IPS DF 4.7 (cell line): ENCODE data around the gene KIAA1210.

Source experiments
- DNase-seq: peaks from one replicate; pipeline ENCODE4 v3.0.0-alpha.2; 2013; ENCODE audit warnings: low spot score; ENCODE audit errors: extremely low read depth

The KIAA1210 gene

DNA sequence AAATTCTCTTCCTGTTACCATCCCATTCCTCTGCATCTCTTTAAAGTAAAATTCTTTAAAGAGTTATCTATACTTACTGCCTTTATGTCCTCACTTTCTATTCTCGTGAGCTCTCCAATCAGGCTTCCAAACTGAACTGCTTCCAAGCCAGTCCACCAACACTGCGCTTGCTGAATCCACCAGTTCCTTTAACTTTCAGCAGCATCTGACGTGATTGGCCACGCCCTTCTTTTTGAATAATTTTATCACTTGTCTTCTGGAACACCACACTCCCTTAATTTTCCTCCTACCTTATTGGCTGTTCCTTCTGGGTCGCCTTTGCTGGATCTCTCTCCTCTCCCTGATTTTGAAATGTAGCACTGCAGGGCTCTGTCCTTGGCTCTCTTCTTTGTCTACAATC lies at the start of gene KIAA1210:
Gene KIAA1210, minus strand, starts transcription at position 163 of the 400 bp plus-strand sequence. CDS start 4,170 bp downstream, outside the sequence.
- DNase-seq = no peak

DNA sequence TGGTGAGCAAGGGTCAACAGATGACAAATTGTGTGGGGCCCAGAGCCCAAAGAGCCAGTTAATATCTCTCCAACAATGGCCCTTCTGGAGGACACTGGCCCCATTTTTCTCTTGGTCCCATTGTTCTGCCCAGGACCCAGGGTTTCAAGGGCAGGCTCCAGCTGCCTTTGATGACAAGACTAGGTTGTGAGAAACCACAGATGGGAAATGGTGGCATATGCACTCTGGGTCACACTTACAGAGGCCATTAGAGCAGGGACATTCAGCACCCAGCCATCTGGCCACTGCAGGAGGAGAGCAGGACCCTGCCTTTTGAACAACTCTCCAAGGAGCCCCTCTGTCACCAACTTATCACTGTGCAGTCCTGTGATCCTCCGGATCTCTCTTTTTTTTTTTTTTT lies 49.7 kb upstream of the KIAA1210 start:
- DNase-seq = no peak

DNA sequence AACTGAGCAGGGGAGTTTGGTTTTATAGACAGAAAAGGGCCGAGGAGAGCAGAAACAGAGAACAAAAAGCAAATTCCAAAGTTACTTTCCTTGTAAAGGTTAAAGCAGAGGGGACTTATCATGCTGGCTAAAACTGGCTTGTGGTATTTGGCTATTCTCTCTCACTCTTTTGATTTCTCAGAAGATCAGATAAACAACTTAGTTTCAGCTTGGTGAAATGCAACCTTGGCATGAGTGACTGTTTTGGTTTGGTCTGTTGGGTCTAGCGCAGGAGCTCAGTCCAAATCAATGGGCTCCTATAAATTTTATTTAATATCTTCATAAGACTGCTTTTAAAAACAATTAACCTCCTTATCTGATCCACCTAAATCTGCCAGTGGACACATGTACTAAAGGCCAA lies 47.3 kb upstream of the KIAA1210 start:
- no peak for DNase-seq

DNA sequence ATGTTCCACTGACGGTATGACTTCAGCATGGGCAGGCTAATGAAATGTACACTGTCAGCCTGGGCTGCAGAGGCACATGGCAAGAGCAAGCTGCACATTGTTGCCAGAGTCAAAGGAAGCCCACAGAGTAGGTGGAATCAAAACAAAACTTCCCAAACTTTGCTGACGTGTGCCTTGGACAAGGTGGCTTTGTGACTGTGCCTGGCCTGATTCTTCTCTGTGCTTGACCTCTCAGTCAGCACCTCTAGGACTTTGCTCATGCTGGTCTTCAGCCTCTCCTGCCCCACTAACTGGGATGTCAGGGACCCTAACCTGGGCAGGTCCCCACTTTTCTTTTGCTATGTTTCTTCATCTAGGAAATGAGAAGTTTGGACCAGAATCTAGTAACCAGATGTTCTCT lies 40.5 kb upstream of the KIAA1210 start:
- no peak for DNase-seq

- DNase-seq = no peak
Observed at GRCh38 chrX:119158226-119158625, 30.6 kb upstream of the KIAA1210 start.

GRCh38 chrX:119156241-119156640 lies 28.6 kb upstream of the KIAA1210 start:
- no peak for DNase-seq

DNA sequence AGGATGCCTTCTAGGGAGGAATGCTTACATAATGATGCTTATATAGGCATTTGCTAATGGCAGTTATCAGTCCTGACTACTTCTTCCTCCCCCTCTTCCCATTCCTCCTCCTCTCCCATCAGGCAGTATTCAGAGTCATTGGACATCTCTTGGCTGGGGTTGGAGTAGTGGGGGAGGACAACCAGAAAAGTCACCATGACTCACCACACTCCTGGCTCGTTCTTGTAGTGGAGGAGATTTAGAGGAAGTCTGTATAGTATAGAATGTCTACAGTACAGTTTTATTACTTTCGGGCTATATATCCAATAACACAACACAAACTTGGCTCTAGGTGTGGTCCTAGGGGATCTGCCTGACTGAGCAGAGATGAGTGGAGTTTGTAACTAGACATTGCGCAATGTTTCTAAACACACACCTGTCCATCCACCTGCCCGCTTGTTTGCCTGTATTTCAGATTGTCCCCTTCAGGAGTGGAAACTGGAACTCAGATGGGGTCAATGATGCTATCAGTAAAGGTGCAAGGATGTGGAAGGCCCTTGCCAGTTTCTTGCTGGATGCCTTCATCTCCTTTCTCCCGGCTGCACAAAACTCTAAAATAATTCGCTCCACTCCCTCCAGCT lies 27.9 kb upstream of the KIAA1210 start:
- DNase-seq = no peak

DNA sequence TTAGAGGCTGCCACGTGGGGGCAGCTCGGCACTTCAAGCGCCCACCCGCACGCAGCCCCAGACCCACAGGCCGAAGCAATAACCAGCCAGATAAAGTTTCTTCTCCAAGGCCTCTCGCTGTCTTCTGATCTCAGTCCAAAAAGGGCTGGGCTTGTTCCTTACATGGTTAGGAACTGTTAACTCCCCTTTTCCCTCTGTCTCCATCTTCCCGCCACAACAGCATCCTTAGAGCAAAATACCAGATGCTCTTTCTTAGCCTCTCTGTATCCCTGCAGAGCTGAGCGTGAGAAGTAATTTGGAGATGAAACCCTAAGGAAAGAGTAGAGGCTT lies 23.4 kb upstream of the KIAA1210 start:
- no peak for DNase-seq

DNA sequence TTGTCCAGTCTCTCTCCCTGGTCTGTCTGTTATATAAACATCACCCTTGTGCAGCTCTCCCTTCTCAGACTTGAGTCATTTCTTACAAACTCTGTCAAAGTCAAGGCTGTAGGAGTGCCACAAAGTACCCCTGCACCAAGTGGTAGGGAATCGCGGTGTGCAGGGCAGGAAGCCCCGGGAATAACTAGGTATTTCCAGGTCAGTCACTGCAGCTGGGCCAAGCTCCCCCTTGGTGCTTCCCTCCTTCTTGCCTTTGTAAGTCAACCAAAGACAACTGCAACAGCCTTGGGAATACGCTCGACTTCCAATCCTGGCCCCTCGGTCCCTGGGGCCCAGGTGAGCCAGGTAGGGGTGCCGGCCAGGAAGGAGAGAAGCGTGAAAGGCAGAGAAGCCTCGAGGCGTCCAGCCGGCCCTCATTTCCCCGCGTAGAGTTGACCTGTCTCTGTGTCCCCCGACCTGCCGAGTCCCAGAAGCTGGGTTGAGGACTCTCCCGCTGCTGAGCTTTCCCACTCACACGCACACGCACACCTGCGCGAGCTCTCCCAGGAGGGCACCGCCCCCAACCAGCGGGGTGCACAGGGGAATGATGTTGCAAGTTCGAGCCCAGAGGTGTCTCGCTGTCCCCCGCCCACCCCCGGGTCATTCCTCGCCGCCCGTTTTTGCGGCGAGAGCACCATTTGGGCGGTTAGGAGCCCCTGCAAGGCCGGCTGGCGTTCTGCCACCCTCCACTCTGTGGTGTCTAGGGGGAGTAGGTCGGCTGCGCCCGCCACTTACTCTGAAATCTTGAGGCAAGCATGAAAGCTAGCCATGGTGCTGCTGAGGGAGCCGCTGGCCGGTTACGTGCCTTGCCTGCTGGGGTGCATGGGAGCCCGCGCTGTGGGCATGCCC lies 22.8 kb upstream of the KIAA1210 start:
- no peak for DNase-seq

- DNase-seq = no peak
Observed at GRCh38 chrX:119147486-119147885, 19.9 kb upstream of the KIAA1210 start.

- DNase-seq = no peak
Observed at GRCh38 chrX:119145241-119145653, 17.6 kb upstream of the KIAA1210 start.

DNA sequence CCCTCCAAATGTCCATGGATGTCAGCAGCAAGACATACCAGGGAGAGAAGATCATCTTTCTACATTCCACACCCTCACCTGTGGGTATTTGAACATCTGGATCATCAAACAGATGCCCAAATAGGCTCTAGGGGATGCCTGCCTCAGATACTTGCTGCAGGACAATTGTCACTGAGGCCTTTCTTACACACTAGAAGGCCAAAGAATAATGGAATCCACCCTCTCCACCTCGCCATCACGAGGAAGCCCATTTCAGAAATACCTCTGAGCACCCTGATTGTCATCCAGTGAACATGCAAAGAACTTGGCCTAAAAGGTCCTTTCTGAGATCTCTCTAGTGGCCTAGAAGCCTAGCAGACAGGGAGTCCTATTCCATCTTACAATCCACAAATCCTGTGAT lies 6.9 kb upstream of the KIAA1210 start:
- DNase-seq = no peak

- DNase-seq = no peak
Observed at GRCh38 chrX:119132961-119133360, 5.3 kb upstream of the KIAA1210 start.

DNA sequence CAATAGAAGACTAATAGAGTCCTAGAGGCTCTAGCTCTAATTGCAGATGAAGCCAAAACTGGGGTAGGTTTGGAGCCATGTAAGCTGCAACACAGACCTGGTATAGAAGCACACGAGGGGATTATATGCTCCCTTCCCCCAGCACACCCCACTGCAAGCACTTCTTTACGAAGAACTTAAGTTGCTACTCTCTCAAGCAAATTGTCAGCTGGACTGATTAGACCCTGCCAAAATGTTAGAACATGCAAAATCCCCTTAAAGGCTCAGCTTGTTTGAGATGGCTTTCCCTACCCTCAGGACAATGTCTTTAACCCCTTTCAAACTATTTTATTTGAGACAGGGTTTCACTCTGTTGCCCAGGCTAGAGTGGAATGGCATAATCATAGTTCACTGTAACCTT lies 4.7 kb upstream of the KIAA1210 start:
- no peak for DNase-seq

DNA sequence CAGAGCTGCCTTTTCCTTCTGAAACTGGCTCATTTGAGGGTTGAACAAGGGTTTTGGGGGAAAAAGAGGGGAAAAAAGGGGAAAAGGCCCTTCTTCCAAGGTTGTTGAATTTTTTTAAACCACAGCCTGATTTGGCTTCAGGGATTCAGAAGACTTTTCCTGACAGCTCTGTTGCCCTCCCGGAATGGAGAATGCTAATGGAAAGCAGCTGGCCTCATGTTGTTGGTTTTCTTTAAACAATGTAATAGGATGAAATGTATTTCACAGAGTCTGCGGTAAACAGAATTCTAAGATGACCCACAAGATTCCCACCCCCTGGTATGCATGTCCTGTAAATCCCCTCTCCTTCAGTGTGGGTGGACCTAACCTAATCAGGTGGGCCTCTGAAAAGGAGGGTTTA lies 3.3 kb upstream of the KIAA1210 start:
- no peak for DNase-seq

DNA sequence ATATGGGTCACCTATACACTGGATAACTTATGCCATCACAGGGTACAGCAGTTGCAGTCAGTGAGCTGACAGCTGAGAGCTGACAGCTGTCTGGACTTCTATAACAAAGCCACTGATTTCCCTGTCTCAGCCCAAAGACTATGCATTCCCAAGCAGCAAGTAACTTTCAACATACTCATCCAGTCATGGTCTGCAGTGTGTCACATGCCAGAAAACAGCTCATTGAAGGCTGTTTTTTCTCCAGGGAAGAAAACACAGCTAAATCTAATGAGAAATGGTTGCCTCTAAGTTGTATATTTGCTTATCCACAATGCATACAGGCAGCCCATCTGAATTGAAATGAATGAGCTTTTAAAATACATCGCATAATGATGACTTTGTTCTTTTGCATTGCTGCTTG lies 6.3 kb downstream of the KIAA1210 start:
- DNase-seq = no peak

DNA sequence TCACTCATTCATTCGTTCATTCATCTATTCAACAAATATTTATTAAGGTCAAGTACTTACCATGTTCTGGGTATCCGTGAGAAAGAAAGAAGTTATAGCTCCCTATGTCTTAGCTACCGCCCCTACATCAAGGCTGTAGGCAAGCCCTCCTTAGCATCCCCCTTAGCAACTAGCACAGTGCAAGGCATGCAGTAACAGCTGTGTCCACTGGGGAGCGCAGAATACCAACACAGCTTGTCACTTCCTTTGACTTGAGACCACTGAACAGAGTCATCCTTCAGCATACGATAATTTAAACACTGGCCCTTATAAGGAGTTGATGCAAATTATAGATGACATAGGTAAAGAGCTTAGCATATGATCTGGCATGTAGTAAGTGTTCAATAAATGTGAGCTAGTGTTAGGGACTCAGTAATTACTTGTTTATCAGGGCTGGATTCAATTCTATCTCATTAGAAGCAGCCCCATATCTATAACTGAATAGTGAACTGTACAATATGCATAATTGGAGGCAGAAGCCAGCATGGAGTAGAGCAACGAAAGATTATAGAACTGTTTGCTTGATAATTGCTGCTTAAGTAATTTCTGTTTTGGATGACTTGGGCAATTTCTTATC lies 8.7 kb downstream of the KIAA1210 start:
- DNase-seq = peak; percentile 16

DNA sequence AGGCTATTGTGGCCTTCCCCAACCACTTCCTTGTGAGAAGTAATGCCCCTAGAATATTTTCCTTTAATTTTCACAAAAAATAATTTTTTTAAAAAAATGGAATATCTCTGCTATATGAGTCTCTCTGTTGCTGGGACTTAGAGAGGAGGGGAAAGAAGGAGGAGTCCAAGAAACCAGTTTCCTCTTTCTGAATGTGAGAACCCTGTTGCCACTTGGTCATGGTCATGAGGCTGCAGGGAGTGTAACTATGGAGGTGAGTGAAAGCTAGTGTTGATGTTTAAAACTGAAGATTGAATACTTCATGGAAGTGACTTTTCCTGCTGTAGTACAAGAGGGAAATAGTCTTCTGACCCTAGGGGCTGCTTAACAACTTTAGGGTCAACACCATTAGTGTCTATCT lies 20.4 kb downstream of the KIAA1210 start:
- DNase-seq = no peak

DNA sequence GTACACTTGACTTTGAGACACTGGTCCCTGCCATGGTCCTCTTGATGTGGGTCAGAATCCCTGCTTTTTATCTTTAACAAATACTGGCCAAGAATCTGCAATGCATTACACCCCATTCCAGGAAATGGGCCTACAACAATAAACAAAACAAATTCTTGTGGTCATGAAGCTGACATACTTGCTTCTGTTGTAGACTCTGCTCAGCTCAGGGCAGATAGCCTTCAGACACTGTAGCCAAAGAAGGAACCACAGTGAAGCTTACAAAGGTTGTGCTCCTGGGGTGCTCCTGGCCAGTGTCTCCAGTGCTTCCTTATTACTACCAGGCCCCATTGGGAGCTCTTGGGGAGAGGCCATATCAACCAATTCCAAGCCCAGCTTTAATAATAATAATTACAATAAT lies 21.8 kb downstream of the KIAA1210 start:
- no peak for DNase-seq

- no peak for DNase-seq
Observed at GRCh38 chrX:119101168-119101567, 26.4 kb downstream of the KIAA1210 start.

DNA sequence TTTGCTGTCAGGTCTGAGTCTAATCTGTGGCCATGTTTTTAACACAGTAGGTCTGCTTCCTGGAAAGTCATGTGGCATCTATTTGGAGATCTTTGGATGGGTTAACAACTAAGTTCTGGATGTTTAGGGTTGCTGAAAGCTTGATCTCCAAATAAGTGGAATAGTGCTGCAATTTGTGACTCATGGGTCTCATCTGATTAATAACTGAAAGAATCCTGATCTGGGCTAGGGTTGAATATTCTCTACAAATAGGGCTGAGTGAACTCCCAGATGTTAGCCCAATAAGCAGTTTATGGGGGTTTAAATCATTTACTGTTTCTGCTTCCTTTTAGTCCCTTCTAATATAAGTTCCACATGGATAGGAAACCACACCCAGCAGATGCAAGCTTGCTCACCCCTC lies 31.7 kb downstream of the KIAA1210 start:
- no peak for DNase-seq

- no peak for DNase-seq
Observed at GRCh38 chrX:119094819-119095218, 32.8 kb downstream of the KIAA1210 start.
